IPS-11a (cell line): Measurements from ENCODE around the gene TRABD2B.

Experiments used
- H3K4me3 ChIP-seq: one replicate; pipeline ENCODE4 v1.5.1; 2013; ENCODE audit warnings: low read depth, low read length, control low read depth

TRABD2B gene

GRCh38 chr1:47914218-47914938 is 82.8 kb downstream of the TRABD2B start:
- no peak overlapping the region for H3K4me3 ChIP-seq

DNA sequence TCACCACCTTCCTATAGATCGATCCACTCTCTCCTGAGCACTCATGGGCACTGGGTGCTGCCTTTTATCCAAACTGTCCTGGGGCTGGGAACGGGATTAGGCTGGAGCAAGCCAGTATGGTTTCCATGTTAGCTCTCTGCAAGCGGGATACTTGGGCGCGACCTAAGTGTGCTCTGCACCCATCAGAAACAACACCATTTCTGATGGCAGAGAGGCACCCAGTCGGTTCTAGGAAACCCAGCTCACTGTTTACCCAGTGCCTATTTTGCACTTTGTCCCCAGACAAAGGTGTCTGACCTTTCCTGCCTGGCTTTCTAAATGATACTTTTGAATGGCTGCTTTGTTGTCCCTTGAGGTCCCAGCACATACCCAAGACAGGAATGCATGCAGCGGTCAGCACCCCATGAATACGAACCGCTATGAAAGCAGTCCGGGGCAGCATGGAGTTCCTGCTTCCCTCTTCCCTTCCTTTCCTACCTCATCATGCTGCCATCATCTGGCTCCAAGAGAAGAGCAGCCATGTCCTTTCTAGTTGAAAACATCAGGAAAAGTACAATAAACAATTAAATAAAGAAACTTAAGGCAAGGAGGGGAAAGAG is 83.9 kb downstream of the TRABD2B start:
- H3K4me3 ChIP-seq: no peak overlapping the region

DNA sequence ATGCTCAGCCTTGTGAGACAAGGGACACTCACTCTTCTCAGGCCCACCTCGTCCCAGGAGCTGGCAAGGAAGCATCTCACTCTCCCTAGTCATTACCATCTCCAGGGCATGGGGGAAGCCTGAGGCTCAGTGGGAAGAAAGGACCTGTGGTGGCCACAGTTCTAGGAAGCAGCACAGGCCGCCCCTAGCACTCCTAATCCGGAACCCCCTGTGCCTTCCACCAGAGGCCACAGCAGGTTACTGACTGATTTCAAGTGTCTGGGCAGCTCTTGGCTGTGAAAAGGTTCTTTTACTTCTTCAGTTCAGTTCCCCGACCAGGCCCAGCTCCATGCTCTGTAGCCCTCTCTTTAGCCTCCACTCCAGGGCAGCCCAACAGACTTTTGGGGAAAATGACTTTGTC is 84.4 kb downstream of the TRABD2B start:
- no peak overlapping the region for H3K4me3 ChIP-seq

DNA sequence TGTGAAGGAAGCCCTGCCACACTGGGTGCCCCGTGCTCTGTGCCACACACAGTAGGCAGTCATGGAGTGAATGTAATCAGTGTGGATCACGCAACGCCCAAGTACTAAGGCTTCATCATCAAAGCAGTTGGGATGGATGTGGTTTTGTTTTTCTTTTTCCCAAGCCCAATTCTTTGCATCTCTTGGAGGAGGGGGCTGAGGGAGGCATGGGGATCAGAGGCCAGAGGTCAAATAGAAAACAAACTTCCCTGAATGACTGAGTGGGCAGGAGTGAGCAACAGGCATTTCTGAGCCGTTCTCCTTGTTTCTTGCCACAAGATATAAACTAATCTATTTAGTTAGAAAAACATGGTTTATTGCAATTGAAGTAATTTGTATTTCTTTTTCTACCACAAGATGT is 85.3 kb downstream of the TRABD2B start:
- H3K4me3 ChIP-seq: no peak overlapping the region

DNA sequence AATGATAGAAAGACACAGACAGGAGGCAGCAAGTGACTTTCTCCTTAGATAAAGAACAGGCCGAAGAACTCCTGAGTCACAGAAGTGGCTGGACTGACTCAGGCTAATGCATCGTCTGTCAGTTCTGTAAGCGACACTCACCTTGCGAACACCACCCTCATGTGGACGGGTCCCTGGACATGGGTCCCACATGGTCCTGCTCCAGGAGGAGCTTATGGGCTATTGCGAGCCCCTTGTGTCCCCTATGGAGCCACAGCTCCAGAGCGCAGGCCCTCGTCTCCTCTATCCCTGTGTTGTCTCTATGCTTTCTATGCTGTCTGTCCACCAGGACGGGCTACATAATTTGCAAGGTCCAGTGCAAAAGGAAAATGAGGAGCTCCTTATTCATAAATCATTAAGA is 85.8 kb downstream of the TRABD2B start:
- no peak overlapping the region for H3K4me3 ChIP-seq

DNA sequence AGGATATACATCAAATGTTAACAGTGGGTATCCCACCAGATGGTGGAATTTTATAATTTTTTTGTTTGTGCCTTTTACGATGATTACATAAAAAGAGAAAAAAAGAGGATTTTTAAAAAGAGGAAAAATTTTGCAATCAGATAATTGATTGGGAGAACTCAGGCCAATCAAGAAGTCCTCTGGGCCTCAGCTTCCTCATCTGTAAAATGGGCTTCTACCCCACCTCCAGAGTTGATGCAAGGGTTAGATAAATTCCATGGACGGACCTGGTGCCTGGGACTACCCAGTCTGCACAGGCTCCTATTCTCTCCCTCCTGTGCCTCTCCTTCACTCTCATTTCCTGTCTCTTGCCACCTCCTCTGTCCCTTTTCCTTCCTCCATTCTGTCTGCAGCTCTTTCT is 88.9 kb downstream of the TRABD2B start:
- H3K4me3 ChIP-seq: no peak overlapping the region

- H3K4me3 ChIP-seq: no peak overlapping the region
Observed at GRCh38 chr1:47907177-47907528, 90.0 kb downstream of the TRABD2B start.

DNA sequence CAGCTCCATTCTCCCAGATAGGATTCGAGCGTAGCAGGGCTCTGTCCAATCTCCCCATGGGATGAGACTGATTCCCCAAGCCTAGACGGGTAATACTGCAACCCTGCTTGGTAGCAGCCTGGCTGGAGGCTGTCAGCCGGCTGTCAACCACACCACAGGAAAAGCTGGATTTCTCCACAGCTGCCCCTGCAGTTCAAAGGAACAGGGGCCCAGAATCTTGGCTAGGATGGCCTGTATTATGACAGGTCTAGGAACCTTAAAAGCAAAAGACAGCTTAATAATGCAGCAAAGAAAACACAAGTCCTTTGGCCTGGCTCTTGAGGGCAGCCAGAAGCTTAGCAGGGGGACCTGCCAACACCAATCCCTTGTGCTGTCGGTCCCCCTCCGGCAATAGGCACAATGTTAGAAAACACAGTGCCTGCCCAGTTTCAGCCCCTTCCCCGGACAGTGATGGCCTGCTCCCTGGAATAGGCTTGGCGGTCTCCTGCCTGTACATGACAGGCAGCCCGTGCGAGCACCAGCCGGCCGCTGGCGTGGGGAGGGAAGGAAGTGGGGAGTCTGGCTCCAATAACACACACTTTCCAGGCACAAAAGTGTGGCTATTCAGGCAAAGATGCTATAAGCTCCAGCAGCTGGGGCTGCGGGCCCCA is 90.5 kb downstream of the TRABD2B start:
- H3K4me3 ChIP-seq: no peak overlapping the region

DNA sequence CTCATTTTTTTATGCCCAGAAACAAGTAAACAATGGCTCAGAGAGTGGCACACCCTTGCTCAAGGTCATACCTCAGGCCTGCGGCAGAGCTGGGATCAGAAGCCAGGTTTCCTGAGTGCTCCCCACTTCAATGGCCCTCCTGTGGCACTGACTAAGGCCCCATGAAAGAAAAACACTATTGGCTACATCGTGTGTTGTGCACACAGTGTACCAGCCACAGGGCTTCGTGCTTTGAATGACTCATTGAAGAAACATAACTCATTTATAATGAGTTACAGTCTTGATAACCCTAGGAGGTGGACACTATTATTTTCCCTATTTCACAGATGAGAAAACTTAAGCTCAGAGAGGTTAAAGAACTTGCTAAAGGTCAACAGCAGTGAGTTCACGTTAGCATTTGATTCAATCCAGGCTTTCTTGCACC is 91.2 kb downstream of the TRABD2B start:
- H3K4me3 ChIP-seq: no peak overlapping the region

GRCh38 chr1:47903723-47904122 is 93.5 kb downstream of the TRABD2B start:
- no peak overlapping the region for H3K4me3 ChIP-seq

GRCh38 chr1:47901001-47901575 is 96.1 kb downstream of the TRABD2B start:
- no peak overlapping the region for H3K4me3 ChIP-seq

GRCh38 chr1:47898133-47898845 is 98.9 kb downstream of the TRABD2B start:
- H3K4me3 ChIP-seq: no peak overlapping the region

GRCh38 chr1:47895279-47896125 is 101.7 kb downstream of the TRABD2B start:
- H3K4me3 ChIP-seq: no peak overlapping the region

GRCh38 chr1:47894410-47895278 is 102.5 kb downstream of the TRABD2B start:
- no peak overlapping the region for H3K4me3 ChIP-seq

GRCh38 chr1:47893412-47893811 is 103.8 kb downstream of the TRABD2B start:
- no peak overlapping the region for H3K4me3 ChIP-seq

DNA sequence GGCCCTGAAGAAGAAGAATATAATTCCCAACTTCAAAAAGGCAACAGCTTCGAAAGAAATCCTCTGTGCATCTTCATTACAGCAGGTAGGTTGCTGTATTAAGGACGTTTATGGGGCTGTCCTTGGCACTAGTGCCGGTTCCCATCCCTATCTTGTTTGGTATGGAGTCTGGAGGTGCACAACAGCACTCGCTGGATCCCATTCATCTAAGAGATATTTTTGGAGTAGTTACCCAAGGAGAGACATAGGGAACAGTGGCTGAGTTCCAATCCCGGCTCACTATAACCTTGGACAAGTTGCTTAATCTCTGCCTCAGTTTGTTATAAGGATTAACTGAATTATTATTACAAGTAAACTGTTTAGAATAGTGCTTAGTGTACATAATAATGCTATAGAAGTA is 106.4 kb downstream of the TRABD2B start:
- H3K4me3 ChIP-seq: no peak overlapping the region

DNA sequence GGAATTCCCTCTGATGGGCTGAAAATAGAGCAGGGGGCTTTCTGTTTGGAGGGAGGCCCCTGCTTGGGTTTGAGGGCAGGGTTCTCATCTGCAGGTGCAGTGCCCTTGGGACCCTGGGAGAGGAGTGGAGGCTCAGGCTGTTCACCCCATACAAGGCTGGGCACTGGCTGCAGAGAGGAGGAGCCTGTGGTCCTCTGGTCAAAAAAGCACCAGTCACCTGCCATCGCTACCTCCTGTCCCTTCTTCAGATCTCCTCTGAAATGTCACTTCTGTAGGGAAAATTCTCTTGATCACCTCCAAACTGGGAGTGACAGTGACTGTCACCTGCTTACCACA is 108.9 kb downstream of the TRABD2B start:
- H3K4me3 ChIP-seq: no peak overlapping the region

- H3K4me3 ChIP-seq: no peak overlapping the region
Observed at GRCh38 chr1:47887475-47888293, 109.5 kb downstream of the TRABD2B start.

- no peak overlapping the region for H3K4me3 ChIP-seq
Observed at GRCh38 chr1:47887060-47887459, 110.1 kb downstream of the TRABD2B start.
